ENCODE measurements around the gene MED19.
"Not testable (repeated sequence)": the region's sequence is repeated elsewhere in the genome, so short reads cannot be mapped to it uniquely, and the experiment has no call there.

Gene MED19

GRCh38 chr11:57728829-57729228 is 16.8 kb upstream of the MED19 start:
- TF ChIP-seq CTCF (IDR thresholded peaks at IDR 0.05; ENCODE audit: poor library complexity, severe bottlenecking): no peak
- DNase-seq (ENCODE audit: low spot score) (no peak), ATAC-seq (ENCODE audit: low read depth) (no peak)
- Histone ChIP-seq H3K27me3 (ENCODE audit: insufficient read depth, poor library complexity, severe bottlenecking) (no peaks in the 10 kb centered on the region), H3K27ac (ENCODE audit: poor library complexity, severe bottlenecking) (no peak overlapping the region), H3K4me3 (ENCODE audit: severe bottlenecking) (no peak overlapping the region), H3K9me3 (ENCODE audit: severe bottlenecking) (no peaks in the 10 kb centered on the region), H3K36me3 (ENCODE audit: low read depth) (peaks cover 11% of the 10 kb centered on the region), H3K4me1 (ENCODE audit: insufficient read depth, poor library complexity, severe bottlenecking) (peaks cover 27% of the 10 kb centered on the region)

- H3K36me3 ChIP-seq (ENCODE audit: low read depth): peaks cover 15% of the 10 kb centered on the region
- TF ChIP-seq CTCF (IDR thresholded peaks at IDR 0.05; ENCODE audit: poor library complexity, severe bottlenecking): no peak
- H3K4me3 ChIP-seq (ENCODE audit: severe bottlenecking): no peak overlapping the region
- peaks cover 14% of the 10 kb centered on the region for H3K4me1 ChIP-seq (ENCODE audit: insufficient read depth, poor library complexity, severe bottlenecking)
- ATAC-seq (ENCODE audit: low read depth) (peak; percentile 70), DNase-seq (ENCODE audit: low spot score) (no peak)
- no peaks in the 10 kb centered on the region for H3K9me3 ChIP-seq (ENCODE audit: severe bottlenecking)
- H3K27me3 ChIP-seq (ENCODE audit: insufficient read depth, poor library complexity, severe bottlenecking): no peaks in the 10 kb centered on the region
- peak overlapping the region; percentile 19 for H3K27ac ChIP-seq (ENCODE audit: poor library complexity, severe bottlenecking)
Measured at GRCh38 chr11:57727185-57727584, 15.2 kb upstream of the MED19 start.

GRCh38 chr11:57716726-57717125 is 4.7 kb upstream of the MED19 start:
- H3K27me3 ChIP-seq (ENCODE audit: insufficient read depth, poor library complexity, severe bottlenecking); H3K9me3 ChIP-seq (ENCODE audit: severe bottlenecking); H3K4me3 ChIP-seq (ENCODE audit: severe bottlenecking); H3K27ac ChIP-seq (ENCODE audit: poor library complexity, severe bottlenecking); ATAC-seq (ENCODE audit: low read depth); H3K4me1 ChIP-seq (ENCODE audit: insufficient read depth, poor library complexity, severe bottlenecking); DNase-seq (ENCODE audit: low spot score): not testable (repeated sequence)
- peaks cover 20% of the 10 kb centered on the region for H3K36me3 ChIP-seq (ENCODE audit: low read depth)

GRCh38 chr11:57713835-57714234 is 1.8 kb upstream of the MED19 start:
- peak overlapping the region; percentile 67 for H3K4me3 ChIP-seq (ENCODE audit: severe bottlenecking)
- H3K36me3 ChIP-seq (ENCODE audit: low read depth): peaks cover under 1% of the 10 kb centered on the region; the same call in 1 of the 2 replicates
- H3K9me3 ChIP-seq (ENCODE audit: severe bottlenecking): no peaks in the 10 kb centered on the region
- ATAC-seq (ENCODE audit: low read depth) (no peak), DNase-seq (ENCODE audit: low spot score) (no peak)
- peaks cover 8% of the 10 kb centered on the region for H3K4me1 ChIP-seq (ENCODE audit: insufficient read depth, poor library complexity, severe bottlenecking)
- no peaks in the 10 kb centered on the region for H3K27me3 ChIP-seq (ENCODE audit: insufficient read depth, poor library complexity, severe bottlenecking)
- peak overlapping the region; percentile 53 for H3K27ac ChIP-seq (ENCODE audit: poor library complexity, severe bottlenecking)
- no peak for TF ChIP-seq CTCF (IDR thresholded peaks at IDR 0.05; ENCODE audit: poor library complexity, severe bottlenecking)

GRCh38 chr11:57712256-57713150 is 488 bp upstream of the MED19 start, which contains the start of gene TMX2:
TMX2 (plus strand) TSS chr11:57712593; CDS start chr11:57712619, 26 bp downstream.
- Histone ChIP-seq H3K4me3 (ENCODE audit: severe bottlenecking) (peak within 1 kb of the TSS; percentile 67), H3K27me3 (ENCODE audit: insufficient read depth, poor library complexity, severe bottlenecking) (no peaks in the 10 kb centered on the region), H3K36me3 (ENCODE audit: low read depth) (peaks cover 5% of the 10 kb centered on the region), H3K4me1 (ENCODE audit: insufficient read depth, poor library complexity, severe bottlenecking) (peaks cover 8% of the 10 kb centered on the region), H3K9me3 (ENCODE audit: severe bottlenecking) (no peaks in the 10 kb centered on the region), H3K27ac (ENCODE audit: poor library complexity, severe bottlenecking) (peak within 1 kb of the TSS; percentile 53)
- ATAC-seq (ENCODE audit: low read depth) (peak; percentile 90), DNase-seq (ENCODE audit: low spot score) (peak; percentile 86)
- TF ChIP-seq CTCF (IDR thresholded peaks at IDR 0.05; ENCODE audit: poor library complexity, severe bottlenecking): no peak

Measured in RWPE2 (cell line).